Psoas muscle (tissue), 8 donors: ENCODE results near the gene CD247. TPM values are rescaled to one million over a fixed set of nuclear protein-coding genes. Genes with fewer than 3 reads are reported as not detected.

Experiments used
- ATAC-seq, 4 donors: fragments of 200-7000 bp; cut with Tn5 transposase; one replicate each; pipeline ENCODE4 v1.9.1; 2020; ENCODE audit warnings: moderate library complexity in 3 of 4, mild to moderate bottlenecking in 2 of 4
- DNase-seq, 2 donors: peaks; one replicate each; pipeline ENCODE4 v3.0.0-alpha.2; 2020
- H3K27ac ChIP-seq: fragments of 200-600 bp; one replicate; pipeline ENCODE4 v1.8.0; 2022
- H3K27me3 ChIP-seq, 3 donors: fragments of 200-600 bp in 1 of 3; one replicate each; pipeline versions ENCODE4 v1.6.1 to v1.8.0; 2013 to 2022; ENCODE audit warnings: low read length in 2 of 3, mild to moderate bottlenecking in 2 of 3, moderate library complexity in 1 of 3; ENCODE audit not compliant: insufficient read depth in 3 of 3
- H3K36me3 ChIP-seq, 2 donors: fragments of 200-600 bp in 1 of 2; one replicate each; pipeline versions ENCODE4 v1.6.1 to v1.8.0; 2013 to 2022; ENCODE audit warnings: low read depth in 1 of 2, mild to moderate bottlenecking in 1 of 2, moderate library complexity in 1 of 2; ENCODE audit not compliant: insufficient read depth in 1 of 2
- H3K4me1 ChIP-seq: fragments of 200-600 bp; one replicate; pipeline ENCODE4 v1.8.0; 2022
- H3K4me3 ChIP-seq: fragments of 200-600 bp; one replicate; pipeline ENCODE4 v1.8.0; 2022; ENCODE audit warnings: mild to moderate bottlenecking
- H3K9me3 ChIP-seq: fragments of 200-600 bp; one replicate; pipeline ENCODE4 v1.8.0; 2022
- CTCF ChIP-seq: fragments of 200-600 bp; IDR thresholded peaks from one replicate; pipeline ENCODE4 v1.8.0; 2022; ENCODE audit warnings: antibody characterized with exemption
- WGBS, 3 donors: extraction: QIAGEN DNeasy Blood & Tissue Kit; methylation state at CpG; one replicate each; pipeline versions ENCODE4 v1.1.6 to v1.1.7; 2013; 5-methylcytosine and 5-hydroxymethylcytosine counted together
- intact Hi-C, 2 donors: fragments of 100-400 bp; cut with DNase I; formaldehyde crosslinking; loops; one replicate each; pipeline versions ENCODE4 v1.11.0 to v1.14.2; 2022
- polyA plus RNA-seq, 3 donors: library from polyadenylated mRNA; stranded (reverse); fragments of 200-250 nt; gene quantifications; one replicate each; pipeline ENCODE4 v1.2.3, GENCODE V29; 2013
- total RNA-seq, 4 donors: library from RNA; stranded (reverse); fragmentation: NEBNext Ultra II Directional in 2 of 4; extraction: Animal tissue kit (Norgen Biotek cat#: 25700) in 2 of 4; gene quantifications; one replicate each; pipeline versions ENCODE4 v1.2.1 to v1.2.4, GENCODE V29; 2021 to 2023
- donor health status: healthy with polysubstance abuse.
- donor health status: DM: no; HTN: no; CAD: no; lungs with moderate emphysema.
- donor health status: Bipolar disorder and iron deficiency.
- donor health status: healthy.
- donor health status: DM: yes; HTN: yes; CAD: no.
- donor health status: DM: no; HTN: no; CAD: no.
- donor health status: DM: no; HTN: no; CAD: no.
- donor health status: DM: yes; HTN: yes; CAD: no.

CD247 gene
- total and polyA plus RNA-seq, 7 donors: 0.18 to 1.9 (median 0.65) TPM

GRCh38 chr1:167434306-167434705 is 84.0 kb downstream of the CD247 start:
- ATAC-seq: no peak
- 89 to 96% (median 93%) methylated on average over 6 of the region's 6 CpGs for WGBS, 3 donors
- Histone ChIP-seq H3K4me3 (no peak overlapping the region), H3K9me3 (no peaks in the 10 kb centered on the region), H3K4me1 (peaks cover 5% of the 10 kb centered on the region), H3K27ac (no peak overlapping the region), H3K36me3 (no peaks in the 10 kb centered on the region), H3K27me3 (peaks cover 0 to 4% (median 3%) of the 10 kb centered on the region in 3 donors)
- no peak for DNase-seq
- intact Hi-C loops: no loop called here
- no peak for TF ChIP-seq CTCF

GRCh38 chr1:167433884-167434283 is 84.4 kb downstream of the CD247 start:
- peaks cover 0 to 3% (median under 1%) of the 10 kb centered on the region in 3 donors for H3K27me3 ChIP-seq
- no peaks in the 10 kb centered on the region for H3K9me3 ChIP-seq
- intact Hi-C loops: no loop called here
- no peak for TF ChIP-seq CTCF
- H3K36me3 ChIP-seq: no peaks in the 10 kb centered on the region
- H3K4me3 ChIP-seq: no peak overlapping the region
- ATAC-seq (no peak), DNase-seq (no peak)
- WGBS, 3 donors: 96 to 99% (median 98%) methylated on average over 6 of the region's 6 CpGs
- H3K4me1 ChIP-seq: peaks cover 1% of the 10 kb centered on the region
- no peak overlapping the region for H3K27ac ChIP-seq

GRCh38 chr1:167432780-167433179 is 85.5 kb downstream of the CD247 start:
- ATAC-seq (no peak), DNase-seq (no peak)
- H3K4me3 ChIP-seq: no peak overlapping the region
- H3K9me3 ChIP-seq: no peaks in the 10 kb centered on the region
- H3K4me1 ChIP-seq: peaks cover 11% of the 10 kb centered on the region
- no peak overlapping the region for H3K27ac ChIP-seq
- 59 to 78% (median 61%) methylated on average over 7 of the region's 7 CpGs for WGBS, 3 donors
- no peaks in the 10 kb centered on the region for H3K36me3 ChIP-seq
- no peak for TF ChIP-seq CTCF
- H3K27me3 ChIP-seq: no peaks in the 10 kb centered on the region
- intact Hi-C loops: no loop called here

- WGBS, 3 donors: 78 to 85% (median 78%) methylated on average over 8 of the region's 8 CpGs
- no peak for ATAC-seq
- intact Hi-C loops: no loop called here
Observed at GRCh38 chr1:167431909-167432650, 86.2 kb downstream of the CD247 start.

More at GRCh38 chr1:167431909-167432650, 86.2 kb downstream of the CD247 start:
- Histone ChIP-seq H3K36me3 (no peaks in the 10 kb centered on the region), H3K27me3 (no peaks in the 10 kb centered on the region), H3K4me1 (peaks cover 11% of the 10 kb centered on the region), H3K4me3 (no peak overlapping the region), H3K27ac (no peak overlapping the region), H3K9me3 (no peaks in the 10 kb centered on the region)
- no peak for DNase-seq
- no peak for TF ChIP-seq CTCF
